ENCODE results near the gene DOCK9.
A peak's percentile ranks its signal among the peaks of the same experiment; 100 is the strongest.

The DOCK9 gene

GRCh38 chr13:98941536-98941935, 36.3 kb downstream of the DOCK9 start:
- no peak for DNase-seq

- no peak for DNase-seq
Observed at GRCh38 chr13:98941126-98941525, 36.7 kb downstream of the DOCK9 start.

- no peak for DNase-seq
Observed at GRCh38 chr13:98940325-98941001, 37.4 kb downstream of the DOCK9 start.

GRCh38 chr13:98939660-98940191, 38.1 kb downstream of the DOCK9 start:
- DNase-seq, result no peak

- DNase-seq, result peak; percentile 36
Observed at GRCh38 chr13:98938801-98939200, 39.1 kb downstream of the DOCK9 start.

GRCh38 chr13:98937911-98938381, 39.9 kb downstream of the DOCK9 start:
- no peak for DNase-seq

GRCh38 chr13:98934243-98934642, 43.6 kb downstream of the DOCK9 start:
- no peak for DNase-seq

GRCh38 chr13:98930151-98930591, 47.7 kb downstream of the DOCK9 start:
- DNase-seq, result peak; percentile 43

- no peak for DNase-seq
Observed at GRCh38 chr13:98927951-98928927, 49.6 kb downstream of the DOCK9 start.

GRCh38 chr13:98925949-98926348, 51.9 kb downstream of the DOCK9 start:
- no peak for DNase-seq

- no peak for DNase-seq
Observed at GRCh38 chr13:98923641-98924397, 54.0 kb downstream of the DOCK9 start.

- no peak for DNase-seq
Observed at GRCh38 chr13:98922306-98922705, 55.6 kb downstream of the DOCK9 start.

- no peak for DNase-seq
Observed at GRCh38 chr13:98921786-98922185, 56.1 kb downstream of the DOCK9 start.

- no peak for DNase-seq
Observed at GRCh38 chr13:98921015-98921580, 56.8 kb downstream of the DOCK9 start.

GRCh38 chr13:98919566-98919965, 58.3 kb downstream of the DOCK9 start:
- no peak for DNase-seq

- DNase-seq, result no peak
Observed at GRCh38 chr13:98918771-98919170, 59.1 kb downstream of the DOCK9 start.

- no peak for DNase-seq
Observed at GRCh38 chr13:98917116-98917515, 60.7 kb downstream of the DOCK9 start.

- no peak for DNase-seq
Observed at GRCh38 chr13:98916403-98916802, 61.5 kb downstream of the DOCK9 start.

GRCh38 chr13:98915981-98916380, 61.9 kb downstream of the DOCK9 start:
- no peak for DNase-seq

GRCh38 chr13:98915563-98915962, 62.3 kb downstream of the DOCK9 start:
- no peak for DNase-seq

- DNase-seq, result no peak
Observed at GRCh38 chr13:98913741-98914140, 64.1 kb downstream of the DOCK9 start.

- no peak for DNase-seq
Observed at GRCh38 chr13:98912846-98913245, 65.0 kb downstream of the DOCK9 start.
